SK-N-SH (cell line): ENCODE results near the gene ZDHHC14.

ENCODE experiments used
- CTCF ChIP-seq: fragments of 200-600 bp; sonication (generic); IDR thresholded peaks from 2 replicates; pipeline ENCODE4 v1.6.1; 2017; ENCODE audit warnings: antibody characterized with exemption, mild to moderate bottlenecking, moderate library complexity
- EZH2phosphoT487 ChIP-seq: fragments of 200-600 bp; sonication (generic); IDR thresholded peaks from 2 replicates; pipeline ENCODE4 v1.6.1; 2017; ENCODE audit warnings: low read depth, mixed run types, mild to moderate bottlenecking, antibody characterized with exemption, moderate library complexity, borderline replicate concordance
- FOXM1 ChIP-seq: IDR thresholded peaks from 2 replicates; pipeline ENCODE4 v1.4.0; 2012; ENCODE audit warnings: low read depth, mild to moderate bottlenecking
- GATA2 ChIP-seq: sonication (generic); formaldehyde crosslinking; IDR thresholded peaks from 2 replicates; pipeline ENCODE4 v1.5.0; 2020; ENCODE audit warnings: mild to moderate bottlenecking, missing genetic modification reagents
- JUND ChIP-seq: IDR thresholded peaks from 2 replicates; pipeline ENCODE4 v1.4.0; 2012
- MXI1 ChIP-seq: IDR thresholded peaks from 2 replicates; pipeline ENCODE4 v1.6.1; 2012; ENCODE audit warnings: mild to moderate bottlenecking, low read depth, low read length, improper control_type of control experiment
- RAD21 ChIP-seq: IDR thresholded peaks from 2 replicates; pipeline ENCODE4 v1.6.1; 2012; ENCODE audit warnings: mild to moderate bottlenecking, low read length
- RCOR1 ChIP-seq: fragments of 150-350 bp; IDR thresholded peaks from 2 replicates; pipeline ENCODE4 v1.6.1; 2017; ENCODE audit warnings: antibody characterized with exemption, low read length
- SMC3 ChIP-seq: IDR thresholded peaks from 2 replicates; pipeline ENCODE4 v1.6.1; 2012; ENCODE audit warnings: low read depth, low read length, improper control_type of control experiment
- USF2 ChIP-seq: fragments of 150-350 bp; IDR thresholded peaks from 2 replicates; pipeline ENCODE4 v1.6.1; 2017; ENCODE audit warnings: antibody characterized with exemption, low read length, low read depth, borderline replicate concordance

DNA sequence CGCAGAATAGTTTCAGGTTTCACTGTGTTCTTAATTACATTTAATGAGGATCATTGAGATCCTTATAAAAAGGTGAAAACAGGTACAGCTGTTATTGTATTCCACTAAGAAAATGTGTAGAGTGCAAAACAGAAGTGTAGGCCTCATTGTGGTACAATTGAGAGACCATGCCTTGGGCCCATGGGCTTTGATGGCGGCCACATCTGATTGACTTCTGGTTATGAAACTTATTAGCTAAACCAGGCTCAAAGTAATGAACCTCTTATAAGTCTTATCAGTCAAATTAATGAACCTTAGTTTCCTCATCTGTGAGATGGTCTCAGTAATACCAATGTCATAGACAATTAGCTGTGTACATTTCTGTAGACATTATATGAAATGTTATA lies 148.7 kb downstream of the ZDHHC14 start:
- TF ChIP-seq JUND (no peak), CTCF (no peak), USF2 (no peak), FOXM1 (no peak), RCOR1 (no peak), EZH2phosphoT487 (no peak), MXI1 (no peak), RAD21 (no peak), GATA2 (CRISPR knock-in tag) (no peak), SMC3 (no peak)
